ENCODE results near the gene ETV7.

- no peak for TF ChIP-seq CTCF (IDR thresholded peaks at IDR 0.05)
- TF ChIP-seq POLR2A (IDR thresholded peaks at IDR 0.05), result no peak
- TF ChIP-seq POLR2AphosphoS5 (IDR thresholded peaks at IDR 0.05), result no peak
Measured at GRCh38 chr6:36326356-36326995, 61.0 kb downstream of the ETV7 start.

Data from prostate gland (tissue), 2 donors.